Hematopoietic multipotent progenitor cell (in vitro differentiated cells): Measurements from ENCODE around the gene TMEM234. TPM values are rescaled to one million over a fixed set of nuclear protein-coding genes. Genes with fewer than 3 reads are reported as not detected.
A peak's percentile ranks its signal among the peaks of the same experiment; 100 is the strongest.
"Not testable (repeated sequence)": the region's sequence is repeated elsewhere in the genome, so short reads cannot be mapped to it uniquely, and the experiment has no call there.

ENCODE experiments used
- DNase-seq, 3 donors: peaks; one replicate each; pipeline ENCODE4 v3.0.0-alpha.2; 2011 to 2015; ENCODE audit warnings: low read depth in 2 of 3, low spot score in 2 of 3
- total RNA-seq: library from RNA; depleted of rRNA; stranded (reverse); fragments of >200 nt; gene quantifications from one replicate; pipeline ENCODE4 v1.2.3, GENCODE V29; 2012

The TMEM234 gene
- 28.8 TPM for total RNA-seq

GRCh38 chr1:32221980-32222755 lies at the start of gene TMEM234, which contains the start of gene EIF3I:
Gene TMEM234, minus strand, starts transcription at chr1:32222353. Its CDS starts 31 bp downstream, at chr1:32222322.
Gene EIF3I, plus strand, starts transcription at chr1:32222407. Its CDS starts 35 bp downstream, at chr1:32222442.
- DNase-seq, result peak; percentile 72 to 97 (median 95)

- DNase-seq, result no peak
Measured at GRCh38 chr1:32269744-32270143, 47.6 kb upstream of the TMEM234 start.

GRCh38 chr1:32266921-32267591 lies 44.9 kb upstream of the TMEM234 start:
- DNase-seq, result no peak

- DNase-seq, result no peak
Measured at GRCh38 chr1:32265846-32266245, 43.7 kb upstream of the TMEM234 start.

- DNase-seq, result no peak
Measured at GRCh38 chr1:32263744-32264143, 41.6 kb upstream of the TMEM234 start.

- DNase-seq, result not testable (repeated sequence)
Measured at GRCh38 chr1:32263236-32263593, 41.1 kb upstream of the TMEM234 start.

- DNase-seq, result no peak
Measured at GRCh38 chr1:32257227-32257508, 35.0 kb upstream of the TMEM234 start.

GRCh38 chr1:32256473-32257226 lies 34.5 kb upstream of the TMEM234 start:
- no peak for DNase-seq

GRCh38 chr1:32255072-32256071 lies 33.2 kb upstream of the TMEM234 start:
- no peak for DNase-seq

- peak in 1 of 3 donors; percentile 32 for DNase-seq
Measured at GRCh38 chr1:32250893-32251716, 29.0 kb upstream of the TMEM234 start, which contains the start of gene LCK. Gene LCK, plus strand, starts transcription at chr1:32251265. Its CDS starts 23,065 bp downstream, at chr1:32274330.

GRCh38 chr1:32249831-32250525 lies 27.8 kb upstream of the TMEM234 start:
- peak; percentile 71 to 90 (median 84) for DNase-seq

- peak in 2 of 3 donors; percentile 59 to 61 for DNase-seq
Measured at GRCh38 chr1:32247983-32248889, 26.1 kb upstream of the TMEM234 start.

- no peak for DNase-seq
Measured at GRCh38 chr1:32247452-32247851, 25.3 kb upstream of the TMEM234 start.

GRCh38 chr1:32246888-32247273 lies 24.7 kb upstream of the TMEM234 start, which contains the start of gene FAM167B:
Gene FAM167B, plus strand, starts transcription at chr1:32247222. Its CDS starts 200 bp downstream, at chr1:32247422.
- DNase-seq, result no peak

GRCh38 chr1:32242341-32242851 lies 20.2 kb upstream of the TMEM234 start:
- no peak for DNase-seq

- DNase-seq, result peak in 2 of 3 donors; percentile 60 to 76
Measured at GRCh38 chr1:32241001-32241763, 19.0 kb upstream of the TMEM234 start.
